Effector memory CD4-positive, alpha-beta T cell (primary cell): ENCODE data around the gene ZNF423.
"Not testable (repeated sequence)": the region's sequence is repeated elsewhere in the genome, so short reads cannot be mapped to it uniquely, and the experiment has no call there.

Source experiments
- DNase-seq, 3 donors: peaks; one replicate each; pipeline ENCODE4 v3.0.0-alpha.2; 2020
- H3K27ac ChIP-seq: 2 replicates; pipeline ENCODE4 v1.7.0; 2013; ENCODE audit warnings: mild to moderate bottlenecking, low read length, moderate library complexity; ENCODE audit not compliant: insufficient read depth, poor library complexity, severe bottlenecking
- H3K27me3 ChIP-seq: replicated peaks from 2 replicates; pipeline ENCODE4 v1.7.0; 2013; ENCODE audit warnings: mild to moderate bottlenecking, low read length; ENCODE audit not compliant: insufficient read depth, control insufficient read depth, poor library complexity, severe bottlenecking
- H3K36me3 ChIP-seq: 2 replicates; pipeline ENCODE4 v1.7.0; 2013; ENCODE audit warnings: mild to moderate bottlenecking, low read length, moderate library complexity; ENCODE audit not compliant: control insufficient read depth, insufficient read depth
- H3K4me1 ChIP-seq: 2 replicates; pipeline ENCODE4 v1.7.0; 2013; ENCODE audit warnings: low read length, mild to moderate bottlenecking; ENCODE audit not compliant: control insufficient read depth, insufficient read depth, poor library complexity, severe bottlenecking
- H3K4me3 ChIP-seq: 2 replicates; pipeline ENCODE4 v1.7.0; 2013; ENCODE audit warnings: low read length, low read depth, mild to moderate bottlenecking; ENCODE audit not compliant: insufficient read depth, poor library complexity, severe bottlenecking
- H3K9me3 ChIP-seq: 2 replicates; pipeline ENCODE4 v1.7.0; 2013; ENCODE audit warnings: mild to moderate bottlenecking, low read length, moderate library complexity; ENCODE audit not compliant: control insufficient read depth

Gene ZNF423

DNA sequence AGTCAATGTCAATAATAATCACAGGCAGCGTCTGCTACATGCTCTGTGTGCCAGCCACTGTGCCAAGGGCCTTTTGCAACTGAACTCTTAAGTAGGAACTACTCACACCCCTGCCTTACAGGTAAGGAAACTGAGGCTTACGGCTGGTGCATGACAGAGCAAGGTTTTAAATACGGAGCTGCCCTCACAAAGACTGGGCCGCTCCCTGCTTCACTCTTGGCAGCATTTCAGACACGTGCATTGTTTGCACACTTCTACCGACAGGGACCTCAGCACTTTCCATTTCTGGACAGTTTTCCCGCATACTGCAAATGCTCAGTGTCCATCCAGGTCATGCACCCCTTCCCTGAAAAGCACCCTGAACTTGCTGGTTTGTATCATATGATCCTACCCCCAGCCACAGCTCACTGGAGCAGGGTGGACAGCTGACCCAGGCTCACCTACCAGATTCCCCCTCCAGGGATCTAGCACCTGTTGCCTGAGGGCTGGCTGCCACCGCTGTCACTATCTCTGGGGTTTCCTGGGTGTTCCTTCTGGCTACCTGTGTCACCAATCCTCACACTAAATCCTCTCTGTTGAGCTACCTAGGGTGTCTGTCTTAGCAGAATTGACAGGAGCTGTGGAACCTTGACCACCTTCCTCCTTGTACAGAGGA lies 339.4 kb downstream of the ZNF423 start:
- H3K4me1 ChIP-seq, result no peaks in the 10 kb centered on the region
- H3K36me3 ChIP-seq, result no peaks in the 10 kb centered on the region
- H3K27ac ChIP-seq, result no peak overlapping the region
- DNase-seq, result no peak
- no peaks in the 10 kb centered on the region for H3K27me3 ChIP-seq
- no peaks in the 10 kb centered on the region for H3K9me3 ChIP-seq
- no peak overlapping the region for H3K4me3 ChIP-seq

DNA sequence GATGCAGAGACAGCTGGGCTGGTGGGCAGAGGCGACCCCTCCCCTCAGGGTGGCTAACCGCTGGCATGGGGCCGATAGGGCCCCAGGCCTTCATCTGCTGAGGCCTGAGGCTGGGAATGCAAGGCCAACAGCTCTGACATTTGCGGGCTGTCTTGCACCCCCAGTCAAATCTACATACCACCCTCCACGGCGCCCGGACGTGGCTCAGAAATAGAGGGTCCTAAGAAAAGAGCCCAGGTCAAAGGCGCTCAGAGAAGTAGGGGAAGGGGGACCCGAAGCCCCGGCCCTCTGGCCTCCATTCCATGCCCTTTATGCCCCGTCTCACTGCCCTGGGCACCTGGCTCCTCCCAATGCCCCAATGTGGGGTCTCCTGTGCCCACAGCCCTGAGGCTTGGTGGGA lies 340.1 kb downstream of the ZNF423 start:
- H3K36me3 ChIP-seq, result no peaks in the 10 kb centered on the region
- no peak overlapping the region for H3K4me3 ChIP-seq
- H3K27ac ChIP-seq, result no peak overlapping the region
- H3K27me3 ChIP-seq, result no peaks in the 10 kb centered on the region
- no peaks in the 10 kb centered on the region for H3K9me3 ChIP-seq
- no peak for DNase-seq
- H3K4me1 ChIP-seq, result no peaks in the 10 kb centered on the region

DNA sequence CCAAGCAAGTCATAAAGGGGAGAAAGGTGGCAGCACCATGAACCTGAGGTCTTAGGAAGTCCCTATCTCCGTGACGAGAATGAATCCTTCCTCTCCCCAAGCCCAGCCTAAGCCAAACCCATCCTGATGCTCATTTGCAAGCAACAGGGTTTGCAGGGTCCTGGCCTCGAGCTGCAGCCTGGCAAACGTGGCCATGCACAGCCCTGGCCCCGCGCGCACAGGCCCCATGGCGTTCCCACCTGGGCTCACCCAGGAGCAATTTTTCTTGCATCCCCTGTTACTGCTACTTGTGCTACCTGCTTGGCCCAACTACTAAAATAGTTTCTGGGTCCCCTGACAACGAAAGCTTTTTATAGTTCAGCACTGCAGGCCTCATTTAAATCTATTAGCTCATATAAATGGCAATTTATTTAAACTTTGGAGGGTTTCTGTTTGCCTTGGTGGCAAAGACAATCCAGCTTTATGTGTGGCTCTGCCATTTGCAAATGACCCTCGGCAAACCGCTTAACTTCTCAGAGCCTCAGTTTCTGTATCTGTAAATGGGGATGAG lies 340.8 kb downstream of the ZNF423 start:
- H3K27me3 ChIP-seq, result no peaks in the 10 kb centered on the region
- H3K36me3 ChIP-seq, result no peaks in the 10 kb centered on the region
- no peaks in the 10 kb centered on the region for H3K4me1 ChIP-seq
- no peak overlapping the region for H3K4me3 ChIP-seq
- H3K27ac ChIP-seq, result no peak overlapping the region
- H3K9me3 ChIP-seq, result no peaks in the 10 kb centered on the region
- DNase-seq, result no peak

DNA sequence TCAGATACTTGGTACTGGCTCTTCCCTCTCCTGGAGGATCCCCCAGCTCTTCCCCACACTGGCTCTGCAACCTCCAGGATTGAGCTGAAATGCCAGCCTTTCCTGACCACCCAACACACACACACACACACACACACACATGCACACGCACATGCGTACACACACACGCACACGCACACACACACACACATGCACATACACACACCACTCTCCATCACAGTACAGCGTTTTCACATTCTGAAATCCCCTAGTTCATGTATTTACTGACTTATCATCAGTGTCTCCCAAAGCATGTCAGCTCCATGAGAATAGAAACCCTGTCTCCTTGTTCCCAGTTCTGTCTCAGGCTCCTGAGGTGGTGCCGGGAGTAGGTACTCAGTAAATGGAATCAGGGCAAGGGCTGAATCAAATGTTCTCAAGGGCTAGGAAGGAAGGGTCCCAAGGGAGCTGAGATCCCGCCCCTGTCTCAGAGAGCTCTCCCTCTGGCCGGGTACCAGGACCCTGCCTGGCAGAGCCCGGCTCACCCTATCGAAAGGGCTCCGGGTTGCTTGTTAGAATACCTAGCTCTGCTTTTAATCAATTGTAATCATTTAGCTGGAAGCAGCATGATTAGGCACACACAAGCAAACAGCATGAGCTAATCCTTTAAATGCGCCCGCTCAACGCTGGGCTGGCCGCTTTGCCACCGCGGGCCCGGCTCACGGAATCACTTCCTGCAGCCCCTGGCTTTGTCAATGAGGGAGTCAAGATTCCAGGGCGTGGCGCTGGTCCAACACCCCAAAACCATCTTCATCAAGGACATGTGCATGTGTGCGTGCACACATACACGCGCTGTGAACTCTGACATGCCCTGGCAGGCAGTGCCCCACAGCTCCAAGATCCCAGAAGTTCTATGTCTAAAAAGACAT lies 341.6 kb downstream of the ZNF423 start:
- no peak for DNase-seq
- H3K4me1 ChIP-seq, result no peaks in the 10 kb centered on the region
- H3K4me3 ChIP-seq, result no peak overlapping the region
- H3K36me3 ChIP-seq, result no peaks in the 10 kb centered on the region
- no peak overlapping the region for H3K27ac ChIP-seq
- no peaks in the 10 kb centered on the region for H3K27me3 ChIP-seq
- H3K9me3 ChIP-seq, result no peaks in the 10 kb centered on the region

DNA sequence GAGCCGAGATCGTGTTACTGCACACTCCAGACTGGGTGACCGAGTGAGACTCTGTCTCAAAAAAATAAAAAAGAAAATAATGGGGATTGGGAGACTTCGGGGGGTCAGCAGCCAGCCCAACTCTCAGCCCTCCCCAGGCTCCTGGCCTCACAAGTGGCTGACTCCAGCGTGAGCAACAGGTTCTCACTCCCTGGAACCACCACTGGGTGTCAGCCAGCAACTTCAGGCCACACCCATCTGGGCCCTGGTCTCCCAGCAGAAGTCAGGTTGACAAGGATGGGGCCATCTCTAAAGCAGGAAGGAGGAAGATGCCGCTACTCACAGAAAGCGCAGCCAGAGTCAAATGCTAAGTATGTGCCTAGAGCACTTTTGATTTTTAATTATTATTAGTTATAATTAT lies 342.9 kb downstream of the ZNF423 start:
- Histone ChIP-seq H3K27me3 (no peaks in the 10 kb centered on the region), H3K9me3 (no peaks in the 10 kb centered on the region), H3K27ac (no peak overlapping the region), H3K4me1 (no peaks in the 10 kb centered on the region), H3K36me3 (no peaks in the 10 kb centered on the region), H3K4me3 (no peak overlapping the region)
- no peak for DNase-seq

DNA sequence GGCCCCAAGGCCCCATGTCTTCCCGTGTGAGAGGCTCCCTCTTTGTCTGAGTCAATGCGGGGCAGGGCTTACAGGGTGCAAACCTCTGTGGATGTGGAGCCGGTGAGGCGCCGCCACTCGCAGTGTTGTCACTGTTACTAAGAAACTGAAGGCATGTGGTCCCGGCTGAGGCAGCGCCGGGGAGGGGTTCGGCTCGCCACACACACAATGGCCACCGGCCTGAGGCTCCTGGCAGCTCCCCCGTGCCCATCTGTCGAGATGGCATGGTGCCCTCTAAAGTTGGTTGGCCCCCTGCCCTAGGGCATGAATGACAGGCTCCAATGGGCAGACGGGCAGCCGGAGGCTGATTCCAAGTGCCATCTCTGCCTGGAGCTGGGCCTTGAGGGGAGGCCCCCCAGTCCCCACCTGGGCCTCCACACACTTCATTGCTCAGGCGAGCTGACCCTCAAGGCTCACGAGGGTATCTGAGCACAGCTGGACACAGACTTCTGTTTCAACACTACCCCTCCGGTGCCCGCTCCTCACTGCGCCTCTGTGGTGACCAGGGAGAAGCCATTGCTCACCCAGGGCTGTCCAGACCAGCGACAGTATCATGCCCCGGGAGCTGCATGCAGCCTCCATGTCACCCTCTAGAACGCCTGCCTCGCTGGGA lies 345.1 kb downstream of the ZNF423 start:
- Histone ChIP-seq H3K27me3 (no peaks in the 10 kb centered on the region), H3K9me3 (no peaks in the 10 kb centered on the region), H3K4me3 (no peak overlapping the region), H3K4me1 (no peaks in the 10 kb centered on the region), H3K27ac (no peak overlapping the region), H3K36me3 (no peaks in the 10 kb centered on the region)
- DNase-seq, result no peak

DNA sequence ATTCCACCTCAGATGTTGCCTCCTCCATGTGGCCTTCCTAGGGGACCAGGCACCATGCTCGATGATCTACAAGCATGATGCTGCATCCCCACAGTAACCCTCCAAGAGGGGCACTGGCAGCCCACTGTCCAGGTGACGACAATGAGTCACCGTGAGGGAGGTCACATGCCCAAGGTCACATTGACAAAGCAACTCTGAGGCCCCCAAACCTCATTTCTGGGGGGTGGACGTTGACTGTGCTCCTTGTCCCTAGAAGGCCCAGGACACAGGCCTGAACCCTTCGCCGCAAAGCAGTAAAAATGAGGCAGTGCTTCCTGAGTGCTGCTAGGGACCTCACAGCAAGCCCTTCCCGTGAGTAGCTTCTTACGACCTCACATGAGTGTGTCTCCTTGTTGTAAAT lies 345.8 kb downstream of the ZNF423 start:
- no peak for DNase-seq
- Histone ChIP-seq H3K9me3 (no peaks in the 10 kb centered on the region), H3K36me3 (no peaks in the 10 kb centered on the region), H3K4me3 (no peak overlapping the region), H3K4me1 (no peaks in the 10 kb centered on the region), H3K27me3 (no peaks in the 10 kb centered on the region), H3K27ac (no peak overlapping the region)

DNA sequence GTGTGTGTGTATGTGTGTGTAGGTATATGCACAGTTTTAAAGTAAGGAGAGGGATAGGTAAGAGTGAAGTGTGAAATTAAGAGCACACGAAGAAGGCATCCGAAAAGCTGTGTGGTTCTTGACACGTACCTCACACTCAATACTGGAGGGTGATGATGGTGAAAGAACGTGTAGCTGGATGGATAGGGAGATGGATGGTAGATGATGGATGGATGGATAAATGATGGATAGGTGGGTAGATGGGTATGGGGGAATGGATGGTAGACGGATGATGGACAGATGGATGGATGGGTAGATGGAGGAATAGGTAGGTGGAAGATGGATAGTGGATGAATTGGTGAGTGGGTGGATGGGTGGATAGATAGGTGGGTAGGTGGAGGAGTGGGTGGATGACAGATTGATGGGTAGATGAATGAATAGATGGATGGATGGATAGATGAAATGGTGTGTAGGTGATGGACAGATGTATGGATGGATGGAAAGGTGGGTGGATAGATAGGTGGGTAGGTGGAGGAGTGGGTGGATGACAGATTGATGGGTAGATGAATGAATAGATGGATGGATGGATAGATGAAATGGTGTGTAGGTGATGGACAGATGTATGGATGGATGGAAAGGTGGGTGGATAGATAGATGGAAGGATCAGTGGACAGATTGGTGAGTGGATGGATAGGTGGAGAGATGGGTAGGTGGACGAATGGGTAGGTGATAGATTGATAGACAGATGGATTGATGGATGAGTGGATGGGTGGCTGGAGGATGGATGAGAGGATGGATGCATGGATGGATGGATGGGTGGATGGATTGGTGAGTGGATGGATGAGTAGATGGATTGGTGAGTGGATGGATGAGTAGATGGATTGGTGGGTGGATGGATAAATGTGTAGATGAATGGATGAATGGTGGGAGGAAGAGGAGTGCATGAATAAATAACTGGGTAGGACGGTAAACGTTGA lies 349.6 kb downstream of the ZNF423 start:
- not testable (repeated sequence) for H3K9me3 ChIP-seq, H3K27ac ChIP-seq, H3K36me3 ChIP-seq, DNase-seq, H3K4me1 ChIP-seq, H3K4me3 ChIP-seq, H3K27me3 ChIP-seq

DNA sequence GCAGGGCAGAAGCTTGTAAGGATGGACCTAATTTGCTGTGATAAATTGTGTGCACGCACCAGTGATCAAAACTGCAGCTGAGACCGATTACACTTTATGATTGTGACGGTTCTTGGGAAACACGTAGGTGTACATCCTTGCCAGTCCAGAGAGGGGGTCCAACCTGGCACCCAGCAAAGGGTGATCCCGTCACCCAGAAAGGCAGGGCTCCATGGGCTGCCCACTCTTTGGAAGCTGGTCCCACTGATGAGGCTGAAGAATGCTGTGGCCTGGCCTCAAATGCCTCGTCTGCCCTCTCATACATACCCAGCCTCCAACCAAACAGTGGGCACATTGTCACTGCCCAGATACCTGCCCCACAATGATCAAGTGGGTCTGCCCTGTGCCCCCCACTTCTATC lies 350.4 kb downstream of the ZNF423 start:
- no peaks in the 10 kb centered on the region for H3K9me3 ChIP-seq
- H3K27me3 ChIP-seq, result no peaks in the 10 kb centered on the region
- no peak for DNase-seq
- H3K36me3 ChIP-seq, result no peaks in the 10 kb centered on the region
- H3K4me3 ChIP-seq, result no peak overlapping the region
- H3K4me1 ChIP-seq, result no peaks in the 10 kb centered on the region
- no peak overlapping the region for H3K27ac ChIP-seq
